ENCODE results near the gene SYTL3. TPM values are rescaled to one million over a fixed set of nuclear protein-coding genes. Genes with fewer than 3 reads are reported as not detected.

The SYTL3 gene
- total and polyA plus RNA-seq, 4 donors = 2.0 to 4.6 (median 3.2) TPM

DNA sequence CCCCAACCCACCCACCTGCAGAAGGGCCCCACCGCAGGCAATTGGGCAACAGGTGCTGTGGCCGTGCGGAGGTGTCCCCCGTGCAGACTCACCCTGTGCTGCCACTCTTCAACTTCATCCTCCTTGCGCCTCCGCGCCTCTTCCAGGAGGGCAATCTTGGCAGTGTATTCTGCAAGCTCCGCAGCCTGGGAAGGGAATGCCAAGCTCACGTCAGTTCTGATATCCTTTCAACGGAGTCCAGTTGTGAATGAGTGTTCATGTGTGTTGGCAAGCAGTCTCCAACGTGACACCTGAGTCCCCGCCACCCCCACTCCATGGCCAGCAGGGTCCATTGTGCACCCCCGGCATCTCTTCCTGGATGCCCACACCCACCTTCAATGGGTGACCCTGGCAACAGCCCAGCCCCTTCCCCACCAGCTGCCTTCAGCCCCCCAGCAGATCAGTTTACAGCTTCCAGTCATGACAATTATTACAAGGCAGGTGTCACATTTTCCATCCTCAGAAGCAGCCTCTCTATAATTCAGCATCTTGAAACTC, 119.4 kb downstream of the SYTL3 start:
- Histone ChIP-seq H3K27ac (ENCODE audit: low read depth, low read length) (peak overlapping the region; percentile 83), H3K9me3 (ENCODE audit: control insufficient read depth, insufficient read depth, low read length) (no peaks in the 10 kb centered on the region), H3K27me3 (ENCODE audit: control insufficient read depth, insufficient read depth, low read length) (no peaks in the 10 kb centered on the region), H3K4me3 (ENCODE audit: low read depth, low read length) (no peak overlapping the region), H3K4me1 (ENCODE audit: control insufficient read depth, insufficient read depth, low read length) (peaks cover 90% of the 10 kb centered on the region), H3K36me3 (ENCODE audit: control insufficient read depth, insufficient read depth, low read length) (peaks cover 77% of the 10 kb centered on the region)
- DNase-seq (ENCODE audit: low read depth in 4 of 6, low spot score in 6 of 6) = peak in 2 of 6 donors; percentile 39 to 66
- WGBS (ENCODE audit: insufficient coverage) = 46% methylated on average over 10 of the region's 13 CpGs

DNA sequence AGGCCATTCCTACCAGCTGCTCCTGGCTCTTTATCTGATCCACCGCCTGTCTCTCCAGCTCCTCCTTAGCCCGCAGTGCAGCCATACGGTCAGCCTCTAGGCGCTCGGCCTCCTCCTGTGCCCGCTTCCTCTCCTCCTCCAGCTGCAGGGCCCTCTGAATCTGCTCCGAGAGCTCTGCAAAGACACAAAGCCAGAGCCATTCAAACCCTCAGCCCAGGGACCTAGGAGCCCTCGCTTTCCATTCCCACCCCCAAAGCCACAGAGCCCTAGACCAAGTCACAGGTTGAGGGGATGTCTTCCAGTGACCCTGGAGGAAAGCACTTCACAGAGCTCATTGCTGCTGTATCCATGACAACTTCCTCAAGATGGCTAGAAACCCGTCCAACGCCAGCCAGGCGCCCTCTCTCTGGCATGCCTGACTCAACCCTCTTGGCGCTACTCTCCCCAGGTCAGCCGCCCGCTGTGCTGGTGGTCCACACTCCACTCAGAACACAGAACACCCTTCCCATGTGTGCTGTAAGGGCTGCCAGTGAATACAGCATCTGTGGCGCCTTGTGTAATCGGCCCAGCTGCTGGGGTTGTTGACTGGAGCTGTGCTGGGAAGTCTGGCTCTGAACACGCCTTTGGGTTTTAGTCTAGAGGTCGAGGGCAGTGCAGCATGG, 120.0 kb downstream of the SYTL3 start:
- peak; percentile 57 to 91 (median 70) for DNase-seq (ENCODE audit: low read depth in 4 of 6, low spot score in 6 of 6)
- no peaks in the 10 kb centered on the region for H3K9me3 ChIP-seq (ENCODE audit: control insufficient read depth, insufficient read depth, low read length)
- H3K27ac ChIP-seq (ENCODE audit: low read depth, low read length) = peak overlapping the region; percentile 83
- H3K36me3 ChIP-seq (ENCODE audit: control insufficient read depth, insufficient read depth, low read length) = peaks cover 71% of the 10 kb centered on the region
- H3K27me3 ChIP-seq (ENCODE audit: control insufficient read depth, insufficient read depth, low read length) = no peaks in the 10 kb centered on the region
- no peak overlapping the region for H3K4me3 ChIP-seq (ENCODE audit: low read depth, low read length)
- H3K4me1 ChIP-seq (ENCODE audit: control insufficient read depth, insufficient read depth, low read length) = peaks cover 88% of the 10 kb centered on the region
- 34% methylated on average over 16 of the region's 18 CpGs for WGBS (ENCODE audit: insufficient coverage)

DNA sequence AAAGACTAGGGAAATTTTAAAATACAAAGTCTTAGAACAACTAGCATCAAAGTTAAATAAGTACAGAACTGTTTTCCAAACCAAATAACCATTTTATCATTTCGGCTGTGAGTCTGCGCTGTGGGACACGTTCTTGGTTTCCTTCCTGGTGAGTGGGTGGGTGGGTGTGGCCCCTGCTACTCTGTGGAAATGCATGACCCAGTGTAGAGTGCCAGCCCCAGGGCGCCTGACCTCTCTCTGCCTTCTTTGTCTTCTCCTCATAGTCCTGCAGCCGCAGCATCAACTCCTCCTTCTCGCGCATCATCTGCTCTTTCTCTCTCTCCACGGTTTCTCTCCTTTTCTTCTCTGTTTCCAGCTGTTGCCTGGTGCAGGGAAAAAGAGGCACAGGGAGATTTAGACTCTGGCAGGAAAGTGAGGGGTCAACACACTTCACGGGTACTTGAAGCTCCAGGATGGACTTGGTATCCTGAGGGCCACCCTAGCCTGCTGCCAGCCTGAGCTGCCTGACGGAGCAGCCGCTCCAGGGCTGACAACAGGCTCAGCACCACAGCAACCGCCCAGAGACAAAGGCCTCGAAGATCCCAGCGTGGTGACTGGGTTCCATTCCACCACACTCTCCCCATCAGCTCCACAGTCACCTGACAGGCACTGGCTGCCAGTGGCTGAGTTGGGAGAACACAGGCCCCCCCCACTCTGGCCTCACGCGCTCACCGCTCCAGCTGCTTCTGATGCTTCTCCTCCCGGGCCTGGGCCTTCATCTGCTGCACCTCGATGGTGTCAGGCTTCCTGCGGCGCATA, 120.9 kb downstream of the SYTL3 start:
- peak in 1 of 6 donors; percentile 74 for DNase-seq (ENCODE audit: low read depth in 4 of 6, low spot score in 6 of 6)
- H3K9me3 ChIP-seq (ENCODE audit: control insufficient read depth, insufficient read depth, low read length) = no peaks in the 10 kb centered on the region
- no peak overlapping the region for H3K4me3 ChIP-seq (ENCODE audit: low read depth, low read length)
- 56% methylated on average over 13 of the region's 21 CpGs for WGBS (ENCODE audit: insufficient coverage)
- peaks cover 63% of the 10 kb centered on the region for H3K36me3 ChIP-seq (ENCODE audit: control insufficient read depth, insufficient read depth, low read length)
- H3K27ac ChIP-seq (ENCODE audit: low read depth, low read length) = peak overlapping the region; percentile 83
- no peaks in the 10 kb centered on the region for H3K27me3 ChIP-seq (ENCODE audit: control insufficient read depth, insufficient read depth, low read length)
- H3K4me1 ChIP-seq (ENCODE audit: control insufficient read depth, insufficient read depth, low read length) = peaks cover 85% of the 10 kb centered on the region

DNA sequence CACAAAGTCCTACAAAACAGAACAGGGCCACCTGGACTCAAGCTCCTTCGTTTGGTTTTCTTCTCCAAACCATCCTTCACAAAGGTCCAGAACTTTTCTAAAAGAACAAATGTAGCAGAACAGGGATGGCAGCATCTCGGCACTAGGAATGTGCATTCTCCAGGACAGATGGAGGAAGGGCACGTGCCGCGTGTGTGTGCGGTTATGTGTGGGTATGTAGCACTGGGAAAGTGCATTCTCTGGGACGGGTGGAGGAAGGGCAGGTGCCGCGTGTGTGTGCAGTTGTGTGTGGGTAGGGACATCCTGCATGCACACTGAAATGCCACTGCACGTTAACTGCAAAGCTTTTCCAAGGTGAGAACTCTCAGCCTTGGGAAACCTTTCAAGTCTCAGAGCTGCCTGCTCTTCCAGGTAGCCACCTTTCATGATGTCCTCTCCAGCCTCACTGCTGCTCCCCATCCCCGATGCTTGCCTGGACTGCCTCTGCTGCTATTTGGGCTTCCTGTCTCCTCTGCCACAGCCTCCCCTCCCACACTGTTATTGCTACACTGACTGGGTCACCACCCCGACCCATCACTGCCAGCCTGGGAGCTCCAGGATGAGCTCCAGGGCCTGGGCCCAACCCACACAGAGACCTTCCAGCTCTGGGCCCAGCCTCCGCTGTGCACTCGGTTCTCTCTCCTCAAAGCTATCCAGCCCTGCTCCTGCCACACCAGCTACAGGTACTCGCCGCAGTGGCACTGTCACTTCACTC, 121.7 kb downstream of the SYTL3 start:
- H3K27me3 ChIP-seq (ENCODE audit: control insufficient read depth, insufficient read depth, low read length) = no peaks in the 10 kb centered on the region
- no peak for DNase-seq (ENCODE audit: low read depth in 4 of 6, low spot score in 6 of 6)
- 92% methylated on average over 16 of the region's 16 CpGs for WGBS (ENCODE audit: insufficient coverage)
- no peak overlapping the region for H3K4me3 ChIP-seq (ENCODE audit: low read depth, low read length)
- peaks cover 65% of the 10 kb centered on the region for H3K36me3 ChIP-seq (ENCODE audit: control insufficient read depth, insufficient read depth, low read length)
- peak overlapping the region; percentile 83 for H3K27ac ChIP-seq (ENCODE audit: low read depth, low read length)
- peaks cover 84% of the 10 kb centered on the region for H3K4me1 ChIP-seq (ENCODE audit: control insufficient read depth, insufficient read depth, low read length)
- no peaks in the 10 kb centered on the region for H3K9me3 ChIP-seq (ENCODE audit: control insufficient read depth, insufficient read depth, low read length)

GRCh38 chr6:158772172-158772571, 122.3 kb downstream of the SYTL3 start:
- no peak for DNase-seq (ENCODE audit: low read depth in 4 of 6, low spot score in 6 of 6)
- 95% methylated on average over 11 of the region's 11 CpGs for WGBS (ENCODE audit: insufficient coverage)
- peaks cover 63% of the 10 kb centered on the region for H3K36me3 ChIP-seq (ENCODE audit: control insufficient read depth, insufficient read depth, low read length)
- peaks cover 78% of the 10 kb centered on the region for H3K4me1 ChIP-seq (ENCODE audit: control insufficient read depth, insufficient read depth, low read length)
- H3K4me3 ChIP-seq (ENCODE audit: low read depth, low read length) = no peak overlapping the region
- no peaks in the 10 kb centered on the region for H3K9me3 ChIP-seq (ENCODE audit: control insufficient read depth, insufficient read depth, low read length)
- H3K27me3 ChIP-seq (ENCODE audit: control insufficient read depth, insufficient read depth, low read length) = no peaks in the 10 kb centered on the region
- peak overlapping the region; percentile 83 for H3K27ac ChIP-seq (ENCODE audit: low read depth, low read length)

GRCh38 chr6:158772851-158773371, 123.1 kb downstream of the SYTL3 start:
- Histone ChIP-seq H3K27ac (ENCODE audit: low read depth, low read length) (peak overlapping the region; percentile 18), H3K27me3 (ENCODE audit: control insufficient read depth, insufficient read depth, low read length) (no peaks in the 10 kb centered on the region), H3K9me3 (ENCODE audit: control insufficient read depth, insufficient read depth, low read length) (no peaks in the 10 kb centered on the region), H3K36me3 (ENCODE audit: control insufficient read depth, insufficient read depth, low read length) (peaks cover 56% of the 10 kb centered on the region), H3K4me3 (ENCODE audit: low read depth, low read length) (no peak overlapping the region), H3K4me1 (ENCODE audit: control insufficient read depth, insufficient read depth, low read length) (peaks cover 70% of the 10 kb centered on the region)
- 68% methylated on average over 3 of the region's 6 CpGs for whole genome bisulfite sequencing (ENCODE audit: insufficient coverage)
- no peak for DNase-seq (ENCODE audit: low read depth in 4 of 6, low spot score in 6 of 6)

DNA sequence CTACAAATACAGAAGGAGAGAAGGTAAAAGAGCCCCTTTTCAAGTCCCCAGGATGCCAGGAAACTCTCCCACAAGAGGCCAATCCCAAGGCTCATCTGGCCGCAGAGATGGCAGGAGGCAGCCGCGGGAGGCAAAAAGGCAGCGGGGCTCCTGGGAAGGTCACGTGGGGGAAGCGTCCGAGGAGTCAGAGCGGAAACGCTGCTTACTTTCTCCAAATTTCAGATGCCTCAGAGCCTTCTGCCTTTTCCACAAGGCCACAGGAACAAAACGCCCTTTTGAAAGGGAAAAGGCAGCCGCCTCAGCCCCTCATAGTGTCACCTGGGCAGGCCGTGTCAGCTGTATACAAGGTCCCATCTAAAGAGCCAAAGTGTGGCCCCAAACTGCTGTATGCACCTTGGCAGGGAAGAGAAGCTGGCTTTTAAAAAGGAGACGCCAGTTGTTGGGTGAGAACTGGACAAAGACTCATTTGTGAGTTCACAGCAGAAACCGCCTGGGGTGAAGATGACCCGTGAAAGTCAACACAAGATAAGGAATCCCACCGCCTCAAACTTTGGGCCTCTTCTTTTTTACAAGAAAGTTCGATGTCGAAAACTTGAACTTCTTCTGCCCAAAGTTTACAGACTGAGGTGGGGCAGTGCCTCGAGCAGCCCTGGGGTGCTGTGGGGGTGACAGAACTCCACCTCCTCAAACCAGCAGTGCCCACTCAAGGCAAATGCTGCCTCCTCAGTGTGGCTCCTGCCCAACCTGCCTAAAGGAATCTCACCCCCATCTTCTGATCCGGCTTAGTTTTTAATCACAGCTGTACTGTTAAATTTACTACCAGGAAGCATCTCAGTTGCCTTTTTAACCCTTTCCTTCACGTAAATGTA, 124.0 kb downstream of the SYTL3 start:
- DNase-seq (ENCODE audit: low read depth in 4 of 6, low spot score in 6 of 6) = no peak
- H3K36me3 ChIP-seq (ENCODE audit: control insufficient read depth, insufficient read depth, low read length) = peaks cover 46% of the 10 kb centered on the region
- no peaks in the 10 kb centered on the region for H3K27me3 ChIP-seq (ENCODE audit: control insufficient read depth, insufficient read depth, low read length)
- no peaks in the 10 kb centered on the region for H3K9me3 ChIP-seq (ENCODE audit: control insufficient read depth, insufficient read depth, low read length)
- peaks cover 61% of the 10 kb centered on the region for H3K4me1 ChIP-seq (ENCODE audit: control insufficient read depth, insufficient read depth, low read length)
- no peak overlapping the region for H3K27ac ChIP-seq (ENCODE audit: low read depth, low read length)
- 53% methylated on average over 14 of the region's 21 CpGs for WGBS (ENCODE audit: insufficient coverage)
- H3K4me3 ChIP-seq (ENCODE audit: low read depth, low read length) = no peak overlapping the region

DNA sequence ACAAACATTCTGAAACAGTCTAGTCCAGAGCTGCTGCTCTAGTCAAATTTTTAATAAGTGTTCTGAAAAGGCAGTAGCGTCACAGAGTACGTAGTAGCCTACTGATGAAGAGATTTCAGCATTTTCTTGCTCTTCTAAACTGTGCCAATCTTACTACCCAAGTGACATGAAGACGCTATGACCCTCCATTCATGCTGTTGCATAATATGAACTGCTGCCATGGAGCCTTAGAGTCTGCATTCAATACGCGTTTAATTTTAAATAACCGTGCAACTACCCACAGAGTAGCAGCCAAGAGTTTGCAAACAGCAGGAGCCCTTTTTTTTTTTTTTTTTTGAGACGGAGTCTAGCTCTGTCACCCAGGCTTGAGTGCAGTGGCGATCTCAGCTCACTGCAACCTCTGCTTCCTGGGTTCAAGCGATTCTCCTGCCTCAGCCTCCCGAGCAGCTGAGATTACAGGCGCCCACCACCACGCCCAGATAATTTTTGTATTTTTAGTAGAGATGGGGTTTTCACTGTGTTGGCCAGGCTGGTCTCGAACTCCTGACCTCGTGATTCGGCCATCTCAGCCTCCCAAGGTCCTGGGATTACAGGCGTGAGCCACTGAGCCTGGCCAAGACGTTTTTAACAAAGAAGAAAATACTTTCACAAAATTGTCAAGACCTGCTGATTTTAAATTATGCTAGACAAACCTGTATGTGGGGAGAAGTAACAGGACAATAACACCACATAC, 125.0 kb downstream of the SYTL3 start:
- 74% methylated on average over 8 of the region's 17 CpGs for WGBS (ENCODE audit: insufficient coverage)
- no peaks in the 10 kb centered on the region for H3K27me3 ChIP-seq (ENCODE audit: control insufficient read depth, insufficient read depth, low read length)
- peaks cover 51% of the 10 kb centered on the region for H3K4me1 ChIP-seq (ENCODE audit: control insufficient read depth, insufficient read depth, low read length)
- no peak overlapping the region for H3K27ac ChIP-seq (ENCODE audit: low read depth, low read length)
- no peak overlapping the region for H3K4me3 ChIP-seq (ENCODE audit: low read depth, low read length)
- H3K36me3 ChIP-seq (ENCODE audit: control insufficient read depth, insufficient read depth, low read length) = peaks cover 36% of the 10 kb centered on the region
- H3K9me3 ChIP-seq (ENCODE audit: control insufficient read depth, insufficient read depth, low read length) = no peaks in the 10 kb centered on the region
- DNase-seq (ENCODE audit: low read depth in 4 of 6, low spot score in 6 of 6) = peak in 1 of 6 donors; percentile 43

Measured in spinal cord (tissue), 10 donors.